Stimulated activated CD8-positive, alpha-beta memory T cell treated with anti-CD3 and anti-CD28 coated beads, Interleukin-2, amount 100 ng/mL, for 1 hour (primary cell): ENCODE results near the gene ALPK3.
"Not testable (repeated sequence)": the region's sequence is repeated elsewhere in the genome, so short reads cannot be mapped to it uniquely, and the experiment has no call there.

Experiments
- DNase-seq, 2 donors: peaks; one replicate each; pipeline ENCODE4 v3.0.0-alpha.2; 2020; ENCODE audit warnings: low read depth in 2 of 2

Gene ALPK3

GRCh38 chr15:84874981-84875699, 58.0 kb downstream of the ALPK3 start:
- DNase-seq, result no peak

- no peak for DNase-seq
Observed at GRCh38 chr15:84876269-84876668, 59.1 kb downstream of the ALPK3 start.

GRCh38 chr15:84877701-84878100, 60.5 kb downstream of the ALPK3 start:
- DNase-seq, result not testable (repeated sequence)

- DNase-seq, result peak; percentile 13 to 31
Observed at GRCh38 chr15:84878504-84878903, 61.3 kb downstream of the ALPK3 start.

- DNase-seq, result no peak
Observed at GRCh38 chr15:84879088-84879780, 62.1 kb downstream of the ALPK3 start.

- no peak for DNase-seq
Observed at GRCh38 chr15:84880007-84880406, 62.9 kb downstream of the ALPK3 start.

GRCh38 chr15:84880822-84881519, 63.8 kb downstream of the ALPK3 start:
- no peak for DNase-seq

GRCh38 chr15:84881520-84881830, 64.3 kb downstream of the ALPK3 start:
- DNase-seq, result no peak

GRCh38 chr15:84883466-84883865, 66.3 kb downstream of the ALPK3 start:
- DNase-seq, result no peak

GRCh38 chr15:84883916-84884781, 67.0 kb downstream of the ALPK3 start, which contains the start of gene SLC28A1:
TSS of gene SLC28A1 (plus strand) at chr15:84884662. CDS start at chr15:84887761, 3,099 bp downstream.
- DNase-seq, result no peak

GRCh38 chr15:84885801-84886200, 68.6 kb downstream of the ALPK3 start:
- DNase-seq, result no peak

- no peak for DNase-seq
Observed at GRCh38 chr15:84886211-84886983, 69.2 kb downstream of the ALPK3 start.

GRCh38 chr15:84886984-84887299, 69.8 kb downstream of the ALPK3 start:
- no peak for DNase-seq

GRCh38 chr15:84887938-84888337, 70.8 kb downstream of the ALPK3 start:
- no peak for DNase-seq

- DNase-seq, result no peak
Observed at GRCh38 chr15:84888639-84889038, 71.5 kb downstream of the ALPK3 start.

- no peak for DNase-seq
Observed at GRCh38 chr15:84889313-84889990, 72.3 kb downstream of the ALPK3 start.

- no peak for DNase-seq
Observed at GRCh38 chr15:84889991-84890669, 73.0 kb downstream of the ALPK3 start.

GRCh38 chr15:84890670-84891162, 73.6 kb downstream of the ALPK3 start:
- DNase-seq, result no peak

GRCh38 chr15:84891339-84891738, 74.2 kb downstream of the ALPK3 start:
- DNase-seq, result no peak

GRCh38 chr15:84892786-84893307, 75.7 kb downstream of the ALPK3 start:
- DNase-seq, result no peak
